Astrocyte (in vitro differentiated cells and primary cell): ENCODE measurements around the gene SPO11. TPM values are rescaled to one million over a fixed set of nuclear protein-coding genes. Genes with fewer than 3 reads are reported as not detected.
"Not testable (repeated sequence)": the region's sequence is repeated elsewhere in the genome, so short reads cannot be mapped to it uniquely, and the experiment has no call there.

Source experiments
- DNase-seq: peaks from one replicate; pipeline ENCODE4 v3.0.0-alpha.2; 2010; ENCODE audit warnings: low read depth
- FAIRE-seq: peaks from 2 replicates; lab custom pipeline; 2011; peaks lifted over from hg19 to GRCh38; lab: Jason Lieb, UNC
- H2AFZ ChIP-seq: 2 replicates; pipeline ENCODE4 v1.6.0; 2012; ENCODE audit warnings: low read depth, low read length, inconsistent platforms
- H3K27ac ChIP-seq: 2 replicates; pipeline ENCODE4 v1.5.1; 2011; ENCODE audit warnings: low read depth, low read length, inconsistent platforms
- H3K27me3 ChIP-seq: 2 replicates; pipeline ENCODE4 v1.6.0; 2011; ENCODE audit warnings: low read length, inconsistent platforms; ENCODE audit not compliant: insufficient read depth
- H3K36me3 ChIP-seq: 2 replicates; pipeline ENCODE4 v1.5.1; 2011; ENCODE audit warnings: low read length, inconsistent platforms; ENCODE audit not compliant: insufficient read depth
- H3K4me1 ChIP-seq: 2 replicates; pipeline ENCODE4 v1.5.1; 2011; ENCODE audit warnings: low read length, inconsistent platforms; ENCODE audit not compliant: insufficient read depth
- H3K4me2 ChIP-seq: 2 replicates; pipeline ENCODE4 v1.6.0; 2012; ENCODE audit warnings: low read length, inconsistent platforms
- H3K4me3 ChIP-seq: 2 replicates; pipeline ENCODE4 v1.5.1; 2011; ENCODE audit warnings: low read depth, mild to moderate bottlenecking, low read length, inconsistent platforms; ENCODE audit not compliant: insufficient read depth
- H3K79me2 ChIP-seq: 2 replicates; pipeline ENCODE4 v1.6.0; 2012; ENCODE audit warnings: mild to moderate bottlenecking, low read length, inconsistent platforms; ENCODE audit not compliant: insufficient read depth
- H3K9ac ChIP-seq: 2 replicates; pipeline ENCODE4 v1.6.0; 2012; ENCODE audit warnings: mild to moderate bottlenecking, low read length, inconsistent platforms
- H3K9me3 ChIP-seq: 2 replicates; pipeline ENCODE4 v1.5.1; 2012; ENCODE audit warnings: low read depth, mild to moderate bottlenecking, low read length, inconsistent platforms; ENCODE audit not compliant: insufficient read depth
- H4K20me1 ChIP-seq: 2 replicates; pipeline ENCODE4 v1.6.0; 2012; ENCODE audit warnings: low read length, inconsistent platforms; ENCODE audit not compliant: insufficient read depth
- H3K27ac Mint-ChIP-seq: one replicate; pipeline ENCODE4 v1.8.0; 2021; ENCODE audit warnings: mild to moderate bottlenecking, mixed read lengths; ENCODE audit not compliant: unreplicated experiment
- H3K27me3 Mint-ChIP-seq: one replicate; pipeline ENCODE4 v1.8.0; 2021; ENCODE audit warnings: low read depth, mixed read lengths; ENCODE audit not compliant: unreplicated experiment
- H3K36me3 Mint-ChIP-seq: one replicate; pipeline ENCODE4 v1.8.0; 2021; ENCODE audit warnings: low read depth, mixed read lengths; ENCODE audit not compliant: unreplicated experiment
- H3K4me1 Mint-ChIP-seq: one replicate; pipeline ENCODE4 v1.8.0; 2021; ENCODE audit warnings: low read depth, mixed read lengths; ENCODE audit not compliant: unreplicated experiment
- H3K4me3 Mint-ChIP-seq: one replicate; pipeline ENCODE4 v1.8.0; 2021; ENCODE audit warnings: mild to moderate bottlenecking, moderate library complexity, mixed read lengths; ENCODE audit not compliant: unreplicated experiment
- H3K9me3 Mint-ChIP-seq: one replicate; pipeline ENCODE4 v1.8.0; 2021; ENCODE audit warnings: mild to moderate bottlenecking, mixed read lengths; ENCODE audit not compliant: unreplicated experiment
- EZH2 ChIP-seq: IDR thresholded peaks from 2 replicates; pipeline ENCODE4 v1.6.1; 2012; ENCODE audit warnings: mild to moderate bottlenecking, low read length, inconsistent platforms; ENCODE audit not compliant: insufficient read depth
- total RNA-seq: library from RNA; stranded (reverse); gene quantifications from 2 replicates; pipeline ENCODE4 v1.2.1, GENCODE V29; 2021
- TF ChIP-seq, protein P1 (sequence below): IDR thresholded peaks from 2 replicates; pipeline ENCODE4 v1.5.1; 2011; ENCODE audit warnings: low read depth, mild to moderate bottlenecking, inconsistent platforms, low read length, moderate library complexity; ENCODE audit not compliant: insufficient read depth

Gene SPO11
- total RNA-seq, 1 donor from 2014 or later, result not detected

GRCh38 chr20:57350081-57350710 lies 20.6 kb downstream of the SPO11 start:
- H3K36me3 ChIP-seq, result peaks cover 11% of the 10 kb centered on the region
- Mint-ChIP-seq H3K4me3 (peak overlapping the region; percentile 64), H3K27ac (no peak overlapping the region), H3K4me1 (peaks cover 10% of the 10 kb centered on the region), H3K27me3 (no peaks in the 10 kb centered on the region), H3K36me3 (no peaks in the 10 kb centered on the region), H3K9me3 (no peaks in the 10 kb centered on the region)
- no peak overlapping the region for H3K27ac ChIP-seq
- no peaks in the 10 kb centered on the region for H3K27me3 ChIP-seq
- peak; percentile 1 for DNase-seq
- peaks cover 39% of the 10 kb centered on the region for H3K79me2 ChIP-seq
- no peaks in the 10 kb centered on the region for H3K9me3 ChIP-seq
- H3K4me2 ChIP-seq, result no peak overlapping the region
- peak overlapping the region; percentile 13 for H2AFZ ChIP-seq
- peaks cover 8% of the 10 kb centered on the region for H3K4me1 ChIP-seq
- no peak overlapping the region for H3K4me3 ChIP-seq
- no peak overlapping the region for H3K9ac ChIP-seq
- peaks cover 31% of the 10 kb centered on the region for H4K20me1 ChIP-seq
- FAIRE-seq, result no peak
- no peak for TF ChIP-seq EZH2
- TF ChIP-seq, protein P1, sequence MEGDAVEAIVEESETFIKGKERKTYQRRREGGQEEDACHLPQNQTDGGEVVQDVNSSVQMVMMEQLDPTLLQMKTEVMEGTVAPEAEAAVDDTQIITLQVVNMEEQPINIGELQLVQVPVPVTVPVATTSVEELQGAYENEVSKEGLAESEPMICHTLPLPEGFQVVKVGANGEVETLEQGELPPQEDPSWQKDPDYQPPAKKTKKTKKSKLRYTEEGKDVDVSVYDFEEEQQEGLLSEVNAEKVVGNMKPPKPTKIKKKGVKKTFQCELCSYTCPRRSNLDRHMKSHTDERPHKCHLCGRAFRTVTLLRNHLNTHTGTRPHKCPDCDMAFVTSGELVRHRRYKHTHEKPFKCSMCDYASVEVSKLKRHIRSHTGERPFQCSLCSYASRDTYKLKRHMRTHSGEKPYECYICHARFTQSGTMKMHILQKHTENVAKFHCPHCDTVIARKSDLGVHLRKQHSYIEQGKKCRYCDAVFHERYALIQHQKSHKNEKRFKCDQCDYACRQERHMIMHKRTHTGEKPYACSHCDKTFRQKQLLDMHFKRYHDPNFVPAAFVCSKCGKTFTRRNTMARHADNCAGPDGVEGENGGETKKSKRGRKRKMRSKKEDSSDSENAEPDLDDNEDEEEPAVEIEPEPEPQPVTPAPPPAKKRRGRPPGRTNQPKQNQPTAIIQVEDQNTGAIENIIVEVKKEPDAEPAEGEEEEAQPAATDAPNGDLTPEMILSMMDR, result no peak

- Histone ChIP-seq H3K27ac (peak overlapping the region; percentile 94), H3K4me3 (peak overlapping the region; percentile 89), H3K4me2 (peak overlapping the region; percentile 88), H3K36me3 (peaks cover 15% of the 10 kb centered on the region), H2AFZ (peak overlapping the region; percentile 91), H4K20me1 (peaks cover 31% of the 10 kb centered on the region), H3K9ac (peak overlapping the region; percentile 98), H3K79me2 (peaks cover 44% of the 10 kb centered on the region)
- not testable (repeated sequence) for H3K4me1 Mint-ChIP-seq, H3K36me3 Mint-ChIP-seq, DNase-seq, H3K9me3 Mint-ChIP-seq, H3K9me3 ChIP-seq, H3K4me1 ChIP-seq, FAIRE-seq, H3K27ac Mint-ChIP-seq, H3K27me3 Mint-ChIP-seq, H3K27me3 ChIP-seq
- peak overlapping the region; percentile 92 for H3K4me3 Mint-ChIP-seq
Observed at GRCh38 chr20:57350726-57351041, 21.1 kb downstream of the SPO11 start.

DNA sequence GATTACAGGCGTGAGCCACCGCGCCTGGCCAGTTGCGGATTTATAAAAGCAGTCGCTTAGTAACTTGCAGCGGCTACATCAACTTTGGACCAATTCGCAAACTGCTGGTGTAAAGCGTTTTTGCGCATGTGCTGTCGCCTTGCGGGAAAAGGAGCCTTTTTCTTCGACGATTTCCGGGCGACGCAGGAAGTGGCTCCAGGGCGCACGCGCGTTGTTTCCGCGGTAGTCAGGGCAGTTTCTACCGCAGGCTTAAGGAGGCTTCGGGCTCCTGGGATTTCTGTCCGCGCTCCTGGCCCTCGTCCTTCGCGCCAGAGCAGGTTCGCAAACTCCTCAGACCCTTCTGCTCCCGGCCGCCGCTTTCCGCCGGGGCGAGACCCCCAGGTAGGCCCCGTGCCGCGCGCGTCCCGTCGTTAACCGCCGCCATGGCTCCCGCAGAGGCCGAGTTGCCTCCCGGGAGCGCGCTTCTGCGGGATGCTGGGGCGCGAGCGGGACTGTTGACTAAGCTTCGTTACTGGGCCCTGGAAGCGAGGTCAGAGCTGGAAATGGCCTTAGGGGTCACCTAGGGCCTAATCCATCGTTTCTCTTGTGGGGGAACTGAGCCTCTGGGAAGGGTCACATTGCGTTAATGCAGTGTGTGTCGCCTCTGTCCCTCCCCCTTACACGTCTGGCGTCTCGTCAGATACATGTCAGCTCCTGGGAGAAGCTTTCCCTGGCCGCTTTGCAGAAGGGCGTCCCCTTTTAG lies 21.6 kb downstream of the SPO11 start, which contains the start of gene RAE1:
RAE1 (plus strand) TSS at position 214 of the 742 bp plus-strand sequence. CDS start 2,784 bp downstream, outside the sequence.
- Mint-ChIP-seq H3K4me3 (peak within 1 kb of the TSS; percentile 92), H3K9me3 (no peaks in the 10 kb centered on the region), H3K27me3 (no peaks in the 10 kb centered on the region), H3K36me3 (no peaks in the 10 kb centered on the region), H3K4me1 (peaks cover 10% of the 10 kb centered on the region), H3K27ac (peak within 1 kb of the TSS; percentile 83)
- Histone ChIP-seq H3K27ac (peak within 1 kb of the TSS; percentile 94), H3K4me2 (peak within 1 kb of the TSS; percentile 88), H3K27me3 (no peaks in the 10 kb centered on the region), H3K9ac (peak within 1 kb of the TSS; percentile 98), H3K4me3 (peak within 1 kb of the TSS; percentile 89), H3K36me3 (peaks cover 21% of the 10 kb centered on the region), H3K4me1 (peaks cover 8% of the 10 kb centered on the region), H2AFZ (peak within 1 kb of the TSS; percentile 91), H3K79me2 (peaks cover 46% of the 10 kb centered on the region), H4K20me1 (peaks cover 31% of the 10 kb centered on the region), H3K9me3 (no peaks in the 10 kb centered on the region)
- no peak for TF ChIP-seq EZH2
- TF ChIP-seq, protein P1, result no peak
- FAIRE-seq (no peak), DNase-seq (peak; percentile 88)
